ENCODE measurements around the gene ATP1B1. TPM values are rescaled to one million over a fixed set of nuclear protein-coding genes. Genes with fewer than 3 reads are reported as not detected.
"Not testable (repeated sequence)": the region's sequence is repeated elsewhere in the genome, so short reads cannot be mapped to it uniquely, and the experiment has no call there.

ATP1B1 gene
- total RNA-seq, 4 donors from 2014 or later: 87.0 to 222 (median 153) TPM

- intact Hi-C loops (cut with DNase I): no loop called here
- 33 to 56% methylated on average over 3 of the region's 3 CpGs for WGBS, 2 donors
- no peak for DNase-seq
- H3K36me3 ChIP-seq: no peaks in the 10 kb centered on the region
- H3K4me3 ChIP-seq: no peak overlapping the region
- TF ChIP-seq POLR2A (IDR thresholded peaks at IDR 0.05): no peak
- no peaks in the 10 kb centered on the region for H3K27me3 ChIP-seq
- peaks cover 0 to 8% (median 0%) of the 10 kb centered on the region in 3 donors for H3K4me1 ChIP-seq
- peak overlapping the region in 2 of 4 donors; percentile 14 to 44 for H3K27ac ChIP-seq
- no peaks in the 10 kb centered on the region for H3K9me3 ChIP-seq
Measured at GRCh38 chr1:169160845-169161495, 54.5 kb downstream of the ATP1B1 start.

- no peaks in the 10 kb centered on the region for H3K9me3 ChIP-seq
- H3K4me1 ChIP-seq: peaks cover 0 to 8% (median 0%) of the 10 kb centered on the region in 3 donors
- H3K4me3 ChIP-seq: no peak overlapping the region
- TF ChIP-seq POLR2A (IDR thresholded peaks at IDR 0.05): no peak
- no peaks in the 10 kb centered on the region for H3K36me3 ChIP-seq
- intact Hi-C loops (cut with DNase I): no loop called here
- H3K27me3 ChIP-seq: no peaks in the 10 kb centered on the region
- no peak overlapping the region for H3K27ac ChIP-seq
- no peak for DNase-seq
- WGBS, 2 donors: 61 to 77% methylated on average over 4 of the region's 4 CpGs
Measured at GRCh38 chr1:169161496-169162194, 55.2 kb downstream of the ATP1B1 start.

GRCh38 chr1:169163059-169163458 lies 56.6 kb downstream of the ATP1B1 start:
- Histone ChIP-seq H3K27ac (no peak overlapping the region), H3K4me1 (peaks cover 0 to 8% (median 0%) of the 10 kb centered on the region in 3 donors), H3K27me3 (no peaks in the 10 kb centered on the region), H3K4me3 (no peak overlapping the region), H3K9me3 (no peaks in the 10 kb centered on the region), H3K36me3 (no peaks in the 10 kb centered on the region)
- intact Hi-C loops (cut with DNase I): no loop called here
- no peak for DNase-seq
- no peak for TF ChIP-seq POLR2A (IDR thresholded peaks at IDR 0.05)
- TF ChIP-seq CTCF (IDR thresholded peaks at IDR 0.05): no peak
- 40 to 72% methylated on average over 5 of the region's 5 CpGs for WGBS, 2 donors

- Histone ChIP-seq H3K27me3 (no peaks in the 10 kb centered on the region), H3K4me3 (no peak overlapping the region), H3K27ac (no peak overlapping the region), H3K36me3 (no peaks in the 10 kb centered on the region), H3K9me3 (no peaks in the 10 kb centered on the region), H3K4me1 (no peaks in the 10 kb centered on the region)
- no peak for DNase-seq
- TF ChIP-seq POLR2A (IDR thresholded peaks at IDR 0.05): no peak
- TF ChIP-seq CTCF (IDR thresholded peaks at IDR 0.05): no peak
- 61 to 79% methylated on average over 2 of the region's 2 CpGs for WGBS, 2 donors
- intact Hi-C loops (cut with DNase I): no loop called here
Measured at GRCh38 chr1:169175461-169175860, 69.0 kb downstream of the ATP1B1 start.

- H3K4me3 ChIP-seq; H3K4me1 ChIP-seq; H3K9me3 ChIP-seq; H3K36me3 ChIP-seq; H3K27ac ChIP-seq; DNase-seq; H3K27me3 ChIP-seq; intact Hi-C loops (cut with DNase I): not testable (repeated sequence)
- WGBS, 2 donors: 93 to 94% methylated on average over 3 of the region's 3 CpGs
Measured at GRCh38 chr1:169179431-169179830, 72.9 kb downstream of the ATP1B1 start.

- WGBS, 2 donors: 88 to 96% methylated on average over 3 of the region's 3 CpGs
- no peak for DNase-seq
Measured at GRCh38 chr1:169180174-169180573, 73.7 kb downstream of the ATP1B1 start.

More at GRCh38 chr1:169180174-169180573, 73.7 kb downstream of the ATP1B1 start:
- no peaks in the 10 kb centered on the region for H3K27me3 ChIP-seq
- H3K4me3 ChIP-seq: no peak overlapping the region
- no peaks in the 10 kb centered on the region for H3K36me3 ChIP-seq
- H3K4me1 ChIP-seq: no peaks in the 10 kb centered on the region
- no peaks in the 10 kb centered on the region for H3K9me3 ChIP-seq
- intact Hi-C loops (cut with DNase I): no loop called here
- TF ChIP-seq CTCF (IDR thresholded peaks at IDR 0.05) (no peak), POLR2A (IDR thresholded peaks at IDR 0.05) (no peak)
- H3K27ac ChIP-seq: no peak overlapping the region

Small RNA genes lying within 50 kb of the gene (small RNA-seq; reads per million reads assigned to genes)
- gene RNA5SP66: 0 to 0.09 (median 0) reads per million in 4 donors
